ENCODE results near the gene KCNK6.

- TF ChIP-seq POLR2AphosphoS5 (IDR thresholded peaks at IDR 0.05; ENCODE audit: low read depth, low read length) (no peak), ATF3 (IDR thresholded peaks at IDR 0.05; ENCODE audit: insufficient read depth, low read depth, low read length) (no peak), CTCF (IDR thresholded peaks at IDR 0.05; ENCODE audit: control extremely low read depth in 1 of 3, insufficient read depth in 1 of 3, low read depth in 1 of 3, low read length in 3 of 3) (no peak), TAF1 (IDR thresholded peaks at IDR 0.05; ENCODE audit: low read depth, low read length) (no peak), JUN (IDR thresholded peaks at IDR 0.05; ENCODE audit: low read depth, low read length) (no peak), NRF1 (IDR thresholded peaks at IDR 0.05; ENCODE audit: low read depth, low read length) (no peak), TBP (IDR thresholded peaks at IDR 0.05; ENCODE audit: low read depth, low read length) (no peak), SP2 (IDR thresholded peaks at IDR 0.05; ENCODE audit: low read length) (no peak)
These were observed 25.6 kb upstream of the KCNK6 start for GRCh38 chr19:38294090-38294489.

Measured in H1 (cell line).